ENCODE measurements around the gene CCNL1.

CCNL1 gene

GRCh38 chr3:157098823-157099185, 61.1 kb downstream of the CCNL1 start:
- H3K4me3 ChIP-seq (ENCODE audit: low read length): no peak overlapping the region
- H3K4me1 ChIP-seq (ENCODE audit: insufficient read depth, low read length): no peaks in the 10 kb centered on the region
- H3K27me3 ChIP-seq (ENCODE audit: insufficient read depth, low read length): no peaks in the 10 kb centered on the region
- no peaks in the 10 kb centered on the region for H3K36me3 ChIP-seq (ENCODE audit: insufficient read depth, low read depth, low read length)
- no peaks in the 10 kb centered on the region for H3K9me3 ChIP-seq (ENCODE audit: insufficient read depth, low read depth, low read length)
- H3K27ac ChIP-seq (ENCODE audit: low read length): no peak overlapping the region
- no peak overlapping the region for H3K9ac ChIP-seq (ENCODE audit: low read depth, low read length)

GRCh38 chr3:157098121-157098822, 61.7 kb downstream of the CCNL1 start:
- Histone ChIP-seq H3K4me3 (ENCODE audit: low read length) (no peak overlapping the region), H3K9me3 (ENCODE audit: insufficient read depth, low read depth, low read length) (no peaks in the 10 kb centered on the region), H3K27ac (ENCODE audit: low read length) (no peak overlapping the region), H3K36me3 (ENCODE audit: insufficient read depth, low read depth, low read length) (no peaks in the 10 kb centered on the region), H3K27me3 (ENCODE audit: insufficient read depth, low read length) (no peaks in the 10 kb centered on the region), H3K9ac (ENCODE audit: low read depth, low read length) (no peak overlapping the region), H3K4me1 (ENCODE audit: insufficient read depth, low read length) (0 out of 2 replicates have a peak, but pooled peaks cover 2% of the 10 kb centered on the region)

Data from iPS-20b (cell line).